GM18505 (cell line): ENCODE results near the gene KRTAP10-6.
"Not testable (repeated sequence)": the region's sequence is repeated elsewhere in the genome, so short reads cannot be mapped to it uniquely, and the experiment has no call there.

ENCODE experiments used
- ATAC-seq: cut with Tn5 transposase; IDR thresholded peaks from one replicate; pipeline ENCODE4 v1.9.1; 2021; ENCODE audit not compliant: unreplicated experiment
- POLR2A ChIP-seq: IDR thresholded peaks from 4 replicates; pipeline ENCODE4 v1.6.1; 2011; ENCODE audit warnings: borderline replicate concordance; ENCODE audit not compliant: insufficient read depth, insufficient read length; ENCODE audit errors: extremely low read depth

Gene KRTAP10-6

DNA sequence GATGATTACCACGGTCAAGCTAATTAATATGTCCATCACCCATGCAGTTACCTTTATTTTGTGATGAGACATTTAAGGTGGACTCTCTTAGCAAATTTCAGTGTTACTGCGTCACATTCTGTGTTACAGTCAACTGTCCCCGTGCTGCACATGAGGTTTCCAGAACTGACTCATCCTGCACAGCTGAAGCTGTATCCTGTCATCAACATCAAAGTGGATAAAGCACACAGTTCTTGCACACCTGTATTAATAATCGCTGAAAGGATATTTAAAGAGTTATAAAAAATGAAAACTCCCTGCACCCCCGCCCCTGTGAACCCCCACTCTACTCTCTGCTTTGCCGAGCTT is 8.5 kb downstream of the KRTAP10-6 start:
- no peak for ATAC-seq
- no peak for TF ChIP-seq POLR2A

DNA sequence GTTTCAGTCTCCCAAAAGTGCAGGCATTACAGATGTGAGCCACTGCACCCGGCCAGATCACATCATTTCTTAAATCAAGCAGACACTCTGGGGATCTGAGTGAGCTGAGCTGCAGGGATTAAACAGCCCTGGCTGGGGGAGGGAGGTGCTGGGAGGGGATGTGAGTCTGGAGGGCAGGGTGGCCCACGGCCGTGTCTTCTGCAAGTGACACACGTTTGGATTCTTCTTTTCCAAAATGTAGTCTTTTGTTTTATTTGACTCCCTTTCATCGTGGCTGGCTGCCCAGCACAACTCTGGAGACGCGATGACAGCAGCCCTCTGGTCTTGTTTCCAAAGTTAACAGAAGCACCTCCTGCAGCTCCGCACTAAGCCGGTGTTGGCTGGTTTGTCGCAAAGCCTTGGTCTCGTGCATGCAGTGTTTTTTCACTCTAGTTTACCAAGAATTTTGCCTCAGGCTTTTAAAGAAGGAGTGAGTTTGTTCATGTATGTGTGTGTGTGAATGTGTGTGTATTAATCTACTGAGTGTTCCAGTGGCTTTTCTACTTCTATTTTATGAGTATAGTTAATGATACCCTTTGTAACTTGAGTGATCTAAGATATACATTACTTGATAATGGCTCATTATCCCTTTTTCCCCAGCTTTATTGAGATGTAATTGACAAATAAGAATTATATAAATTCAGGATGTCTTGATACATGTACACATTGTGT is 9.1 kb downstream of the KRTAP10-6 start:
- ATAC-seq, result no peak

DNA sequence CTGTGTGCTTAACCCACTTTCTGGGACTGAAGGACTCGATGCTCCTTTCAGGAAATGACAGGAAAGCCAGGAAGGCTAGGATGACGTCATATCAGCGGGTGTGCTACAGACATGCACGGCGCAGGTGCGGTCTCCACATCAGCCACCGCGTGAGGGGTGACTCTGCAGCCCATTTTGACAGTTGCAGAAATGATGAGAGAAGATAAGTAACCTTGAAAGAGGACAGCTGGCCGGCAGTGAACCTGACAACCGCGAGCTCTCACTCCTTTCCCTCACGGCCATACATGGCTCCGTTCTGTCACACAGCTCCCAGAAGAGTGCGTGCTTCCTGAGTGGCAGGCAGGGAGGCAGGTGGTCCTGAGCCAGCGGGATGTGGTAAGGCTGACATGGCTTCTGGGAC is 10.2 kb downstream of the KRTAP10-6 start:
- ATAC-seq, result no peak
- TF ChIP-seq POLR2A, result no peak

More for the DNA sequence above, 9.1 kb downstream of the KRTAP10-6 start:
- no peak for TF ChIP-seq POLR2A

DNA sequence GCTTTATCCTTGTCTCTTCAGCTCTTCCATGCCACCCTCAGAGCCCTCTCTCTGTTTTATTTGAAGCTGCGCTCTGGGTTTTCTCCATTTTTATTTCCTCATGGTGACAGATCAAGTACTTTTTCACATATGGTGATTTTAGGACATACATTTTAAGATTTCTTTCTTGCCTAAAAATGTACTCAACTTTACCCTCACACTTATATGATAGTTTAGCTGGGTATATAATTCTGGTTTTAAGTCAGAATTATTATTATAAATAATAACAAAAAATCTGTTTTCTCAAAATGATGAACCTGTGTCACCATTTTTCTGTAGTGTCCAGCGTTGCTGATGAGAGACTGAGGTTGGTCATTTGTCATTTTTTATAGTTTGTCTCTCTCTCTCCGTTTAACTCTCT is 11.1 kb downstream of the KRTAP10-6 start:
- no peak for TF ChIP-seq POLR2A

DNA sequence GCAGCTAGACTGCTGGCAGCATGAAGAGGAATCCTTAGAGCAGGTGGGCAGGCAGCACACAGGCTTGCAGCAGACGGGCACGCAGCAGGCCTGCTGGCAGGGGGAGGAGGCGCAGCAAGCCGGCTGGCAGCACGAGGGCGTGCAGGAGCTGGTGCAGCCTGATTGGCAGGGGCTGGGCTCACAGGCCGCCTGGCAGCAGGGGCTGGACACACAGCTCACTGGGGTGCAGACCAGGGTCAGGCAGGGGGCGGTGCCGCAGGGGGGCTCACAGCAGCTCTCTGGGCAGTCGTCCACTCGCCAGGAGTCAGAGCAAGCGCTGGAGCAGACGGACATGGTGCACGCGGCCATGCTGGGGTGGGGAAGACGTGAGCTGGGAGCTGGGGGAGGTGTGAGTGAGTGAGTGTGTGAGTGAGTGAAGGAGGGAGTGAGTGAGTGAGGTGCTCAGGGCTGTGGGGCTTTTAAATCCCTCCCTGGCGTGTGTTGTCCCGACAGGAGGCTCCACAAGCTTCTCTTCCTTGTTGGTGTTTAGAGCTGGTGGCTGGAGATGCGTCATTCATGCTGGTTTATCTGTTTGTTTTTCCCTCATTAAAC is 12.0 kb downstream of the KRTAP10-6 start, which contains the start of gene KRTAP10-5:
TSS of gene KRTAP10-5 (minus strand) at position 374 of the 591 bp plus-strand sequence. CDS start at position 348, 26 bp downstream.
- ATAC-seq, result not testable (repeated sequence)

More for the DNA sequence above, 11.1 kb downstream of the KRTAP10-6 start:
- ATAC-seq, result no peak

DNA sequence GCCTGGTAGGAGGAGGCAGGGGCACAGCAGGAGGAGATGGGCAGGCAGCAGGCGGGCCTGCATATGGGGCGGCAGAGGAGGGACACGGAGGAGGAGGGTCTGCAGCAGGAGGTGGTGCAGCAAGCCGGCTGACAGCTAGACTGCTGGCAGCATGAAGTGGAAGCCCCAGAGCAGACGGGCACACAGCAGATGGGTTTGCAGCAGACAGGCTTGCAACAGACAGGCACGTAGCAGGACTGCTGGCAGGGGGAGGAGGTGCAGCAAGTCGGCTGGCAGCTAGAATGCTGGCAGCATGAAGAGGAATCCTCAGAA is 12.5 kb downstream of the KRTAP10-6 start:
- ATAC-seq, result no peak
- TF ChIP-seq POLR2A, result no peak

DNA sequence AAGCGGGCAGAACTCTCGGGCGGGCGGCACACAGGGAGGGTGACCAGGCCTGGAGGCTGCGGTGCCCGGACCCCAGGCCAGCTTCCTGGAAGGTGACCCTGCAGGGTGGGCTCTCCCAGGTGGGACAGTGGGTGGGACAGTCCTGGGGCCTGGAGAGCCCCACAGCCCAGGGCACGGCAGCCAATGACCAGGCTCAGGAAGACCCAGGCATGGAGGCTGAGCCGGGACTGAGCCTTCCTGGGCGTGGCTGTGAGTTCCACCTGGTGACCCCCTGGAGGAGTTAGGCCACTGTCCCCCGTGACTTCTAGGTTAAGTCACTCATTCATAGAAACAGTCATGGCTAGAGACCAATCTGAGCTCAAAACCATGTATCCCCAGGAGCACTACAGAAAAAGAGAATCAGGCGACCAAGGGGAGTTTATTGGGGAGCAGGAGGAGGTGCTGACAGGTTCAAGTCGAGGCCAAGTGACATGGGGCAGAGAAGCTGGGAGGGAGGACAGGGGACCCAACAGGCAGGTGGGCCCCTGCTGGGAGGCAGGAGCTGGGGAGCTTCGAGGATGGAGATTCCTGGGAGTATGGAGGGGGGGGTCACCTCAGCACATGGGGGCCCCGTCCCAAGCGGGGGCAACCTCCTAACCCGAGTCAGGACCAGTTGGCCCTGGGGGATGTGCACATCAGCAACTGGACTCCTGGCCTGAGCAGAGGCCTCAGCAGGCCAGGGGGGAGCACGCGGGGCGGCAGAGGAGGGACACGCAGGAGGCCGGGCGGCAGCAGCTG is 13.1 kb downstream of the KRTAP10-6 start:
- no peak for TF ChIP-seq POLR2A
- no peak for ATAC-seq

DNA sequence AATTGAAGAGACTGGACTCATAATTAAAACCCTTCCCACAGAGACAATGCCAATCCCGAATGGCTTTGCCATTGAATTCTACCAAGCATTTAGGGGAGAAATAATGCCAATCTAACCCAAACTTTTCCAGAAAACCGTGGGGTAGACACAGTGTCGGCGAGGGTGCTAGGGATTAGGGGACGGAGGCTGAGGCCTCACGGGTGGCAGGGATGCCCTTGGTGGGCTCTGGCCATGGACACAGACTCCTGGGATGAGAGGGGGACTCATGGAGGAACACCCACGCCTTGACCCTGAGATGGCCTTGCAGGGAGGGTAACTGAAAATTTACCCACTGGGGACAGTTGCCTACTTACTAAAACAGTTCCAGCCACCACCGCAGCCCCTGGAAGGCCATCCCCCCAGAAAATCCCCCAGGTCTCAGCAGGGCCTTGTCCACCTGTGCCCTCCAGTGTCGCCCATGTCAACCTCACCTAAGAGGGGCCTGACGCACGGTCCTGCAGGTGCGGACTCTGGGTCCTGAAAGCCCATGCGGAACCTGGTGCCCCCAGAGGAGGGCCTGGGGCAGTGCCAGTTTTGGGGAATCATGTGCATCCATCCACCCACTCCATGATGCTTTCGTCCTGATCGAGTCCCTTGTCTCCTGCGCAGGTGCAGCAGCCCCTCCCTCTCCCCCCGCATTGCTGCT is 13.8 kb downstream of the KRTAP10-6 start:
- TF ChIP-seq POLR2A, result no peak
- ATAC-seq, result no peak

DNA sequence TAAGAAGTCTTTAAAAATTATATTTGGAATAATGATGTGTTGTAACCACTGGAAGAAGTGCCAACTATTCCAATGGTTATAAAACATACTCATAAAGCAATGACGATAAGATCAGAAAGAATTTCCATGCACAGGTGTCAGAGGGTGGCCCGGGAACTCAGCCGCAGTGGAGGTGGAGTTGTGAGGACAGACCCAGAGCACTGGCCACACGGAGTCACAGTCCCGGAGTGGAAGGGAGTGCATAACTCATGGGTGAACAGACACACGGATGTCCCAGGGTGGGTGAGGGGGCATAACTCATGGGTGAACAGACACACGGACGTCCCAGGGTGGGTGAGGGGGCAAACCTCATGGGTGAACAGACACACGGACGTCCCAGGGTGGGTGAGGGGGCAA is 16.3 kb downstream of the KRTAP10-6 start:
- no peak for ATAC-seq
- no peak for TF ChIP-seq POLR2A

DNA sequence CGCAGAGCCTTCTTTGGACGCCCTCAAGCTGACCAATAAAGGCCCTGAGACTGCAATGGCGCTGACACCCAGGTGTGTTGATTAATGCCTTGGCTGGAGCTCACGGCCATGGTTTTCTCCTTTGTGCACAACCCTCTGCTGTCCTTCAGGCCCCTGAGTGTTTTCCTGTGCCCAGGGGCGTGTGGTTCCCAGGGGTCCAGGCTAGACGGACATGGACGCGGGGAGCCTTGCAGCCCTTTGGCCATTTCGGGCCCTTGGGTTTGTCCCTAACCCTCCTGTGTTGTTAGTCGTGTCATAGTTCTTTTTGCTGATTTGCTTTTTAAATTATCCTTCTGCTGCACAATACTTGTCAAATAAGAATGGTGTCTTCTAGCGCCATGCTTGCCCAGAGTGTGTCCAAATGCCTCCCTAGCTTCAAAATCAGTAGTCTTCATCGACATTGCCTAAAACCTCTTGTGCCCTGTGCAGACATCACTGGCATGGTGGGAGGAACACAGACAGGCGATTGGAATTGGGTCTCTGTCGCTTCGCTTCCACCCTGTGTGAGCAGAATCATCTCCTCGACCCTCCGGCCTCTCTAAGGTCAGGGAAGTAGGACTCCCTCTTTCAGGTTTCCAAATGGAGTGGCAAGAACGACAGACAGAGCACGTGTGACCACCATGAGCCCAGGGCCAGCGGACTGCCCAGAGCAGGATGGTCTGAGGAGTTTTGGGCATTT is 16.8 kb downstream of the KRTAP10-6 start:
- TF ChIP-seq POLR2A, result no peak
- no peak for ATAC-seq

DNA sequence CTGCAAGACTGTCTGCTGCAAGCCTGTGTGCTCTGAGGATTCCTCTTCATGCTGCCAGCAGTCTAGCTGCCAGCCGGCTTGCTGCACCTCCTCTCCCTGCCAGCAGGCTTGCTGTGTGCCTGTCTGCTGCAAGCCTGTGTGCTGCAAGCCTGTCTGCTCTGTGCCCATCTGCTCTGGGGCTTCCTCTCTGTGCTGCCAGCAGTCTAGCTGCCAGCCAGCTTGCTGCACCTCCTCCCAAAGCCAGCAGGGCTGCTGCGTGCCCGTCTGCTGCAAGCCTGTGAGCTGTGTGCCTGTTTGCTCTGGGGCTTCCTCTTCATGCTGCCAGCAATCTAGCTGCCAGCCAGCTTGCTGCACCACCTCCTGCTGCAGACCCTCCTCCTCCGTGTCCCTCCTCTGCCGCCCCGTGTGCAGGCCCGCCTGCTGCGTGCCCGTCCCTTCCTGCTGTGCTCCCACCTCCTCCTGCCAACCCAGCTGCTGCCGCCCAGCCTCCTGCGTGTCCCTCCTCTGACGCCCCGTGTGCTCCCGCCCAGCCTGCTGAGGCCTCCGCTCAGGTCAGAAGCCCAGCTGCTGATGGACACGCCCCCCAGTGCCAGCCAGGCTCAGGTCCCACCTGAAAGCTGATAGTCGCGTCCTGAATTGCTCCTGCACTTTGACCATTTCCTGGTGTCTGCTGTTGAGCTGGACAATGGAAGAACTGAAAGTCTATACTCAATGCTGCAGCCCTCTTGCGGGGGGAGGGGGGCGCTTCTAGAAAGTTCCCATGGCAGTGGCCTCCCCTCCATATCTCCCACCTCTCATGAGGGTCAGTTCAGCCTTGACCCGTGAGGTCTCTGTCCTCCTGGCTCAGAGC is 17.6 kb downstream of the KRTAP10-6 start:
- no peak for ATAC-seq
- no peak for TF ChIP-seq POLR2A

DNA sequence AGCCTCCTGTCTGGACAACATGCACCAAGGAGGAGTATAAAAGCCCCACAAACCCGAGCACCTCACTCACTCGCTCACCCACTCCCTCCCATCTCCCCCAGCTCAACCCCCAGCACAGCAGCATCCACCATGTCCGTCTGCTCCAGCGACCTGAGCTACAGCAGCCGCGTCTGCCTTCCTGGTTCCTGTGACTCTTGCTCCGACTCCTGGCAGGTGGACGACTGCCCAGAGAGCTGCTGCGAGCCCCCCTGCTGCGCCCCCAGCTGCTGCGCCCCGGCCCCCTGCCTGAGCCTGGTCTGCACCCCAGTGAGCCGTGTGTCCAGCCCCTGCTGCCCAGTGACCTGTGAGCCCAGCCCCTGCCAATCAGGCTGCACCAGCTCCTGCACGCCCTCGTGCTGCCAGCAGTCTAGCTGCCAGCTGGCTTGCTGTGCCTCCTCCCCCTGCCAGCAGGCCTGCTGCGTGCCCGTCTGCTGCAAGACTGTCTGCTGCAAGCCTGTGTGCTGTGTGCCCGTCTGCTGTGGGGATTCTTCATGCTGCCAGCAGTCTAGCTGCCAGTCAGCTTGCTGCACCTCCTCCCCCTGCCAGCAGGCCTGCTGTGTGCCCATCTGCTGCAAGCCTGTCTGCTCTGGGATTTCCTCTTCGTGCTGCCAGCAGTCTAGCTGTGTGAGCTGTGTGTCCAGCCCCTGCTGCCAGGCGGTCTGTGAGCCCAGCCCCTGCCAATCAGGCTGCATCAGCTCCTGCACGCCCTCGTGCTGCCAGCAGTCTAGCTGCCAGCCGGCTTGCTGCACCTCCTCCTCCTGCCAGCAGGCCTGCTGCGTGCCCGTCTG is 18.5 kb downstream of the KRTAP10-6 start, which contains the start of gene KRTAP10-4:
TSS of gene KRTAP10-4 (plus strand) at position 100 of the 827 bp plus-strand sequence. CDS start at position 130, 30 bp downstream.
- not testable (repeated sequence) for ATAC-seq
